ENCODE data around the gene IRX4.

The IRX4 gene

DNA sequence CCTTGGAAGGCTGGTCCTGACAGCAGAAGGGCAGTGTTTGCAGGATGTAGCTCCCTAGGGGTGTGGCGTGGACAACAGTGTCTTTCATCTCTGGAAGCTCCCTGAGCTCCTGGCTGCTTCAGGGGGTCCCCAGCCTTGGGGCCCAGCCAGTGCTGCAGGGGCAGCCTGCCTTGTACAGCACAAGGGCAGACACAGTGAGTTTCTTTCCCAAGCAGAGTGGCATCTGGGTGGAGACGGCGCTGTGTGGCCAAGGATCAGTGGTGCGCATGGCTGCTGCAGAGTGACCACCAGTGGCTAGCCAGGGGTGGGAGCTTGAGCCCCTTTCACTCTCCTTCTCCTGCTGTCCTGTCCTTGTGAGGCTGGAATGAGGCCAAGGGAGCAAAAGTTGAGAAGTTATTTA is 7.6 kb upstream of the IRX4 start:
- DNase-seq, result no peak

DNA sequence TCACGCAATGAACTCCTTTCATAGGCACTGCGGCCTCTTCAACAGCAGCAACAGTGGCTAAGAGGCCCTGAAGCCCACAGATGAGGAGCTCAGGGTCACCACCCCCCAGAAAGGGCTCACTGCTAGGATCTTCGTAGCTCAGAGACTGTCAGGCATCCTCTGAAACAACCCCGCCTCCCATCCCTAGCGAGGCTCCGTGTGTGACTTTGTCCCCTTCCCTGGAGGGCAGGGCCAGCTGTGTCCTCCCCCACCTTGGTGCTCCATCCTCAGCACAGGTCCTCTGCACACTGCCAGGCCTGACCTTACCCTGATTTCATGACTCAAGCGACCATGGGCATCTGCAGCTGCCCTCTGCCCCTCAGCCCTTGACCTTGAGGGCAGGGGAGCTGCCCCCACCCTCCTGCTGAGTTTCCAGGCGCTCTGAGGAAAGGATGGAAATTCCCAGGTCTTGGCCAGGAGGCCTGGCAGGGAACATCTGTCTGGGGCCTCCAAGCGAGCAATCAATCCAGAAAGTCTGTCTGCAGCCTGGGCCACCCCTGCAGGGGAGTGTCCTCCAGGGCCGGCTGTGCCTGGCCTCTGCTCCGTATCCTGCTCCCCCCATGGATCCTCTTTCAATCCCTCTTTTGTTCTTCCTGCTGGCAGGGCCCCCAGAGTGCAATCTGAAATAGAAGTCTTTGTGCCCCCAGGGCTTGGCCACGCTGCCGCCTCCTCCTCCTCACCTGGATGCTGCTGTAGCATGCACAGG is 6.8 kb upstream of the IRX4 start:
- DNase-seq, result no peak

- DNase-seq, result no peak
Measured at GRCh38 chr5:1888541-1889251, 6.0 kb upstream of the IRX4 start.

GRCh38 chr5:1887588-1888360 is 5.0 kb upstream of the IRX4 start:
- DNase-seq, result no peak

DNA sequence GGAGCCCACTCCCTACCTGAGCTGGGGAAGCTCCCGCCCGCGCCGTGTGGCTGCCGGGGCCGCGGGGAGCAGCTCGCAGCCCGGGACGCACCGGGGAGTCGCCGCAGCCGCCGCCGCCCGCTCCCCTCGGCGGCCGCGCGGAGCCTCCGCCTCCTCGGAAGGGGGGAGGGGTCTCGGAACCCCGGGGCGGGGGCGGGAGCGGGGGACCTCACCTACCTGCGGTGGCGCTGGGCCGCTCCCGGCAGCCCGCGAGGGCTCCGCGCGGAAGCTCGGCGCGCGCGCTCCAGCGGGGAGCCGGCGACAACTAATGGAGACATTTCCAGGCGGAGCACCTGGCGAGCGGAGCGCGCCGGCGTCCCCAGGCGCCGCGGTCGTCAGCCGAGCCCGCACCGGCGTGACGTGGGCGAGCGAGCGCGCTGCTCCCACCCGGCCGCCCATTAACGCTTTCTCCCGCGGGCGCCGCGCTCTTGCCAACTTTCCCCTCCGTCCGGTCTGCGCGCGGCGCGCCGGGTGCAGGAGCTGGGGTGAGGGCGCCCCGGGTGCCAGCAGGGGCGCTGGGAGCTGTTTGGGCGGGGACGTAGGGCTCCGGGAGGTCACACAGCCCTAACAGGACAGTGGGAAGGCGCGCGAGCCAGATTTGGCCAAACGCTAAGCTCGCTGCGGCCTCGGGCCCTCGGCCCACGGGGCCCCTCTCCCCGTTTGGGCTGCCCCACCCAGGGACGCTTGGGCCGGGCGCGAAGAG is 4.3 kb upstream of the IRX4 start:
- no peak for DNase-seq

DNA sequence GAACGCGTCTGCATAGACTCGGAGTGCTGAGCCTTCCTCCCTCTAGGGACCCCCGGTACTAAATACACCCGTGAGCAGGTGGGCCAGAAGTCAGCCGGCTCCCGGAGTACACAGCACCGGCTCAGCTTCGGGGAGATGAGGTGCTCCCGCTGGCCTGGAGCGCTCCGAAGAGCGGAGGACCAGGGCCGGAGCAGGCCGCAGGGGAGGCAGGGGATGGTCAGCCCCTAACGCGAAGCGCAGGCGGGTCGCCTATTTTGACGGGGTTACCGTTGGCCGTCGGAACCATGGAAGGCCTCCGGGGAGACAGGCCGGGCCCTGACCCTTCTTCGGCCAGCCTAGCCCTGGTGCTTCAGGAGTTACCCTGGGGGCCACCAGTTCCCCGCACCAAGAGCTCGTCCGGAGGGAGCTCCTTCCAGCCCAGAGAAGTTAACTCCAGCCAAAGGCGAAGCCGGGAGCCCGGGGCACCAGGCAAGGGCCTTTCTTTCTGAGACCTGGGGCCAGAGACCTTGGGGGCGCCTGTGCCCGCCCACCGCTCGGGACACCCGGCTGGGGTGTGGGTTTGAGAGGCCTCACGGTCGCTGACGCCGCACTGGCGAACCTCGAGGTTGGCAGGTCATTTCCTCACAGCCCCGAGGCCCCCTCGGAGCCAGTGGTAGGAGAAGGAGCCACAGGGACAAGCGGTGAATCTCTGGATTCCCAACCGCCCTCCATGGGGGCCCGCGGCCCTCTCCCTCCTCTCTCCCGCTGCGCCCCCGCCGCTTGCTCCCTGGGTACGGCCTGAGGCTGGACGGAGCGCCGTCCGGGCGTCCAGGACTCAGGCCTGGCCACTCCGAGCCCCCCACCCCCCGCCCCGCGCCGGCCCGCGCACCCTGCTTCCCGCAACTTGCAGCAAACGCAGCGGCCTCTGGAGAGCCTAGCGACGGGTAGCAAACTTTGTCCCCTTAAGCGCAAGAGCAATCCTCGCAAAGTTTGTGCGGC is 3.4 kb upstream of the IRX4 start:
- DNase-seq, result no peak

- DNase-seq, result no peak
Measured at GRCh38 chr5:1885404-1885755, 2.7 kb upstream of the IRX4 start.

DNA sequence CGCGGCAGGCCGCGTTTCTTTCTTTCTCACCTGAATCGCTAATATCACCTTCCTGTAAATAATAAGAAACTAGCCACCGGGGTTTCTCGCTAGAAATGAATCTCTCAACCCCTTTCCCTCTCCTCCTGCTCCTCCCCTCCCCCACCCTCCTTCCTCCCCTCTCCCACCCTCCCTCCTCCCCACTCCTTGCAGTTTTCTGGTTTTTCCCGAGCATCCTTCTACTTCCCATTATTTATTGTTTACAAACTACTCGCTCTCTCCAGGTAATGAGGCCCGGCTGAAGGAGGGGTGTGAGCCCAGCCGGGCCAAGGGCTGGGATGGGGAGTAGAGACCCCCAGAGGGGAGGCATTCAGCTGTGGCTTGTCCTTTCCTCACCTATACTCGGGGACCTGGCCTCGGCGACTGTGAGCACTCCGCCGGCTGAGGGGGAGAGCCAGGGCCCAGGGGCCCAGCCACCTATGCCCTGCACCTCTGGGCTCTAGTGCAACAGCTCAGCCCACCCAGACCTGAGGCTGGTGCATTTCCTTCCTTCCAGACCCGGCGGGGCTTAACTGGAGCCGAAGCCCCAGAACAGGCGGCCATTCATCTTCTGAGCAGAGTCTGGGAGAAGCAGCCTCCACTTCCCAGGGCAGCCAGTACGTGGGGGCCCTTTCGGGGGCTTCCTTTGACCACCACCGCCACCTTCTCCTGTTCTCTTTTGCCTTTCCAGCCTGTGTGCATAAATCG is 2.1 kb upstream of the IRX4 start:
- no peak for DNase-seq

- no peak for DNase-seq
Measured at GRCh38 chr5:1883925-1884677, 1.4 kb upstream of the IRX4 start.

DNA sequence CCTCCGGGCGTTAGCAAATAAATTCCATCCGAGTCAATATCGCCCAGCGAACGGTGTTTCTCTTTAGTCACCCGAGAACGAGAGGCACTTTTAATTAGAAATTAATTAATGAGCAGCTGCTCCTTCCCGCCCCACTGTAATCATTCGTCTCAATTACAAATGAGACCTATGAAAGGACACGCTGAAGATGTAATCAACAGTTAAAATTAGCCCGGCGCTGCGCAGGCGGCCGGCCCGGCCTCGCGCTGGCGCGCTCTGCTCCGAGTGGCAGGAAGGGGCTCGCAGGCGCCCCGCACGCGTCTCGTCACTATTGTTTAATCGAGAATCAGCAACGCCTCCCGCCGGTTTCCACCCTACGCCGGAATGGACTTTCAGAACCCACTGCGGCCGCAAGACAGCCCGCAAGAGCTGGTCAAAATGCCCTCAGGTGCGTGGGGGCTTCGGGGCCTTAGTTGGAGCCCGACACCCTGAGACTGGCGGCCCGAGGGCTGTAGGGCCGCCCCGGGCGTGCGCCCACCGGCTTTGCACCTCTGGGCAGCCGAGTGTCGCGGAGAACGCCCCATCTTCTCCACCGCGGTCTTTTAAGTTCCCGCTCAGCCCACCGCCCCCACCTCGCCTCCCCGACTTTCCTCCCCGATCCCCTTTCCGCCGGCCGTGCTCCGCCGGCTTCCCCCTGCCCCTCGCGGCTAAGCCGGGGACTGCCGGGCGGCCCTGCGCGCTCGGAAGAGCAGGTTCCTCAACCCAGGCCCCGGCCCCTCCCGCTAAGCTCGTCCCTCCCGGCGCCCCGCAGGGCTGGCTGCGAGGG is 597 bp upstream of the IRX4 start:
- DNase-seq, result no peak

- DNase-seq, result no peak
Measured at GRCh38 chr5:1881731-1882336, 891 bp downstream of the IRX4 start.

- no peak for DNase-seq
Measured at GRCh38 chr5:1881098-1881572, 1.6 kb downstream of the IRX4 start.

- no peak for DNase-seq
Measured at GRCh38 chr5:1880377-1881025, 2.2 kb downstream of the IRX4 start.

DNA sequence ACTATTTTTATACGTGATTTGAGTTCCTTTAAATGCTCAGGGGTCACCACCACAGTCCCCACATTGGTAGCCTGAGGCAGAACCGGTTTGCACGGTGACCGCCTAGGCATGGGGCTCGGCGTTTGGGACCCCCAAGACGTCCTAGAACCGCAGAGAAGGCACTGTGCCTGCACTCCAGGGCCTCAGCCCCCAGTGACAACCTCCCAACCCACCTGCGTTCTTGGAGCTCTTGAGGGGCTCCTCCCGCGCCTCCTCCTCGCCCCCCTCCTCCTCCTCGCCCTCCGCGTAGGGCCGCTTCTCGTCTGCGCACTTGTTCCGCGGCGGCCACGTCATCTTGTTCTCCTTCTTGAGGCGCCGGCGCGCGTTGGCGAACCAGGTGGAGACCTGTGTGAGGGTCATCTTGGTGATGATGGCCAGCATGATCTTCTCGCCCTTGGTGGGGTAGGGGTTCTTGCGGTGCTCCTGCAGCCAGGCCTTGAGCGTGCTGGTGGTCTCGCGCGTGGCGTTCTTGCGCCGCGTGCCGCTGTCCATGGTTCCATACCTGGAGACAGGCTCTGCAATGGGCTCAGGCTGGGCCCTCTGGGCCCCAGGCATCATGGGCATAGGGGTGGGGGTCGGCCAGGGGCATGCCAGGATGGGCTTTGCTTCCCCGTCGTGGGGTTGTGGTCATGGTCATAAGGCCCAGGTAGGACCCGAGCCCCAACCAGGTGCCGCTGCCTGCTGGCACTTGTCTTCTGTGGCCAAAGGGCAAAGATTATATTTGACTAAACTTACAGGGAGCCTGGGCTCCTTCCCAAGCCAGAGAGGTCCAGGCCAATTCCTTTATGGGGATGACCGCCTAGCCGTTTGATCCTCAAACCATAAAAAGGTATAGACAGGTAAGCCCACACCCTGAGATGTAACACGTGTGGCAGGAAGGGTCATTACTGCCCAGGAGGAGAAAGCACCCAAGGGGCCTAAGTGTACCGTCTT is 3.1 kb downstream of the IRX4 start:
- no peak for DNase-seq

DNA sequence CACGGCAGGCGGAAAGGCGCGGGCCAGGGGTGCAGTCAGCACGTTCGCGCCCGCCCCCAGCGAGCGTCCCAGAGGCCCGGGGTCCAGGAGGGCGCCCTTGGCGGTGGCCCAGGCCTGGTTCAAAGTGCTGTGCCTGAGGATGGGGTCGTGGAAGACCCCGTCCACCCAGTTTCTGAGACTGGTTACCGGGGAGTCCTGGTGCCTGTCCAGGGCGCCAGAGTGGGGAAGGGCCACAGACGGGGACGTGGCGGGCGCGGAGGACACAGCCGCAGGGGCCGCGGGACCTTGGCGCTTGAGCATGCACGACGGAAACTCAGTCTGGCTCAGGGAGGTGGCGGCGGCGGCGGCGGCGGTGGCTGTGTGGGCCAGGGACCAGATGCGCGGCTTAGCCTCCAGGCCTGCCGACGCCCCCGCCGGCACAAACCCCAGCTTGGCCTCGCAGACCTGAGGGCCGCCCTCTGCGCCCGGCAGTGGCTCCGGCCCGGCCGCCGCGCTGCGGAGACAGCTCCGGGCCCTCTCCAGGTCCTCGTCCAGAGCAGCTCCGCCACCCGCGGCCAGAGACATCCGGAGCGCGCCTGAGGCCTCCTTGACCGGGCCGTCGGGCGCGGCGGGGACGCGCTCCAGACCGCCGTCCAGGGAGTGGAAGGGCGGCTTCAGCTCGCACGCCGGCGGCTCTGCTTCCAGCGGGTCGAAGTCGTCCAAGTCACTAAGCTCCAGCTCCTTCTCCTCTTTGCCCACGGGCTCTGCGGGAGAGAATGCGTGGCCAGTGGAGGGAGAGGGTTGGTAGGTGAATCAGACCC is 4.5 kb downstream of the IRX4 start:
- DNase-seq, result no peak
